ENCODE data around the gene HMGCS2.
"Not testable (repeated sequence)": the region's sequence is repeated elsewhere in the genome, so short reads cannot be mapped to it uniquely, and the experiment has no call there.

HMGCS2 gene

GRCh38 chr1:119790451-119791198, 21.9 kb upstream of the HMGCS2 start:
- DNase-seq (ENCODE audit: low read depth) = no peak

GRCh38 chr1:119787776-119788175, 19.1 kb upstream of the HMGCS2 start:
- no peak for DNase-seq (ENCODE audit: low read depth)

GRCh38 chr1:119786473-119787050, 17.9 kb upstream of the HMGCS2 start:
- DNase-seq (ENCODE audit: low read depth) = not testable (repeated sequence)

GRCh38 chr1:119786046-119786445, 17.3 kb upstream of the HMGCS2 start:
- DNase-seq (ENCODE audit: low read depth) = not testable (repeated sequence)

- DNase-seq (ENCODE audit: low read depth) = no peak
Observed at GRCh38 chr1:119784191-119784781, 15.6 kb upstream of the HMGCS2 start.

GRCh38 chr1:119783354-119784185, 14.9 kb upstream of the HMGCS2 start:
- no peak for DNase-seq (ENCODE audit: low read depth)

GRCh38 chr1:119782631-119783325, 14.1 kb upstream of the HMGCS2 start:
- no peak for DNase-seq (ENCODE audit: low read depth)

- no peak for DNase-seq (ENCODE audit: low read depth)
Observed at GRCh38 chr1:119781434-119782210, 12.9 kb upstream of the HMGCS2 start.

- no peak for DNase-seq (ENCODE audit: low read depth)
Observed at GRCh38 chr1:119779869-119780356, 11.2 kb upstream of the HMGCS2 start.

GRCh38 chr1:119778886-119779560, 10.3 kb upstream of the HMGCS2 start:
- DNase-seq (ENCODE audit: low read depth) = no peak

- no peak for DNase-seq (ENCODE audit: low read depth)
Observed at GRCh38 chr1:119778359-119778758, 9.7 kb upstream of the HMGCS2 start.

- DNase-seq (ENCODE audit: low read depth) = no peak
Observed at GRCh38 chr1:119774746-119775490, 6.2 kb upstream of the HMGCS2 start.

GRCh38 chr1:119773711-119774241, 5.1 kb upstream of the HMGCS2 start:
- no peak for DNase-seq (ENCODE audit: low read depth)

- no peak for DNase-seq (ENCODE audit: low read depth)
Observed at GRCh38 chr1:119772298-119772697, 3.6 kb upstream of the HMGCS2 start.

- DNase-seq (ENCODE audit: low read depth) = no peak
Observed at GRCh38 chr1:119771770-119772169, 3.1 kb upstream of the HMGCS2 start.

GRCh38 chr1:119771016-119771415, 2.3 kb upstream of the HMGCS2 start:
- no peak for DNase-seq (ENCODE audit: low read depth)

- DNase-seq (ENCODE audit: low read depth) = no peak
Observed at GRCh38 chr1:119767486-119767885, 1.2 kb downstream of the HMGCS2 start.

GRCh38 chr1:119766374-119766794, 2.3 kb downstream of the HMGCS2 start:
- no peak for DNase-seq (ENCODE audit: low read depth)

GRCh38 chr1:119764220-119764619, 4.5 kb downstream of the HMGCS2 start:
- DNase-seq (ENCODE audit: low read depth) = no peak

All from HS-27A (cell line).